ENCODE results near the gene CFAP57.

Gene CFAP57

DNA sequence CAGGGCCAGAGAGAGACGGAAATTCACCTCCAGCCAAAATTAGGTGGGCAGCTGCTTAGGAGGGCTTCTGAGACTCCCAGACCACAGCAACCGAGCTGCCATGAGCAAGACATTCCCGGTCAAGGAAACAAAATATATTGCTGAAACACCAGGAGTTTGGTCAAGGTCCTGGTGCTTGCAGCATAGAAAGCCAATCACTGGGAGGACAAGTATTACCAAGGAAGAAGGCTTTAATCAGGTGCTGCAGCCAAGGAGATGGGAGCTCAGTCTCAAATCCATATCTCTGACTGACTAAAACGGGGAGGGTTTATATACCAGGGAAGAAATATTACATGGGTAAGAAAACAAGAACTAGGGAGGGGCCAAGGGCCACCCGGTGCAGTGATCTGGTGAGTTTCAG, 78.9 kb downstream of the CFAP57 start:
- DNase-seq (ENCODE audit: insufficient read length, low spot score), result no peak
- FAIRE-seq, result no peak

- DNase-seq (ENCODE audit: insufficient read length, low spot score), result no peak
- no peak for FAIRE-seq
Observed at GRCh38 chr1:43252225-43252624, 80.1 kb downstream of the CFAP57 start.

- no peak for FAIRE-seq
- DNase-seq (ENCODE audit: insufficient read length, low spot score), result no peak
Observed at GRCh38 chr1:43253173-43253572, 81.0 kb downstream of the CFAP57 start.

- no peak for FAIRE-seq
- DNase-seq (ENCODE audit: insufficient read length, low spot score), result no peak
Observed at GRCh38 chr1:43253876-43254275, 81.7 kb downstream of the CFAP57 start.

DNA sequence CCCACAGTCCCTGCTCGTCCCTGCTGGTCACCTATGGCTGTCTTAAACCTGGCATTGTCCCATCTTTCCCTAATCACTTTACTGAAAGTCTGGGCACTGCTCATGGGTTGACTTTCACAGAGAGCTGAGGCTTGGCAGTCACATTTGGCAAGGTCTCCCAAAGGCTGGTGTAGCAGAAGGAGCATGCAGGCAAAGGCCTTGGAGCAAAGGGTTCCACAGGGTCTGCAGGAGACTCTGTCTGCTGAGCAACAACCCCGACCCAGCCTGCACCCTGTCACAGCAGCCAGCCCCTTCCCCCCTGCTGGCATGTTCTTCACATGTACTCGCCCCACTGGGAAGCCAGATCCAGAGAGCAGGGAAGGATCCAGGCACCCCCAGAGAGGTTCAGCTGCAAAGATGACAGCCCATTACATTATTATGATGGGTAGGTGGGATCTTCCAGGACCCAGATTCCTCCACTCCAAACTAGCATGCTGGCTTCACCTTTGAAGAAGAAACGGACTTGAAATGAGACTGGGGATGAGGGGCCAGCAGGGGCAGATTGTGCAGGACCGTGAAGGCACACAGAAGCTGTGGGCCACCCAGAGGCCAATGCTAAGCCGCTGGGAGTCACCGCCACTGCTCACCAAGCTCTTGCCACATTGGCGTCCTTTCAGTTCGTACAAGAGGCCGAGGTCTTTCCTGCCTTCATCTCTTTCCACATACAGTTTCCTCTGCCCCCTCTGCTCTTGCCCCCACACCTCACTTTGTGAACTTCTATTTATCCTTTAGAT, 83.5 kb downstream of the CFAP57 start:
- DNase-seq (ENCODE audit: insufficient read length, low spot score) (no peak), FAIRE-seq (no peak)

DNA sequence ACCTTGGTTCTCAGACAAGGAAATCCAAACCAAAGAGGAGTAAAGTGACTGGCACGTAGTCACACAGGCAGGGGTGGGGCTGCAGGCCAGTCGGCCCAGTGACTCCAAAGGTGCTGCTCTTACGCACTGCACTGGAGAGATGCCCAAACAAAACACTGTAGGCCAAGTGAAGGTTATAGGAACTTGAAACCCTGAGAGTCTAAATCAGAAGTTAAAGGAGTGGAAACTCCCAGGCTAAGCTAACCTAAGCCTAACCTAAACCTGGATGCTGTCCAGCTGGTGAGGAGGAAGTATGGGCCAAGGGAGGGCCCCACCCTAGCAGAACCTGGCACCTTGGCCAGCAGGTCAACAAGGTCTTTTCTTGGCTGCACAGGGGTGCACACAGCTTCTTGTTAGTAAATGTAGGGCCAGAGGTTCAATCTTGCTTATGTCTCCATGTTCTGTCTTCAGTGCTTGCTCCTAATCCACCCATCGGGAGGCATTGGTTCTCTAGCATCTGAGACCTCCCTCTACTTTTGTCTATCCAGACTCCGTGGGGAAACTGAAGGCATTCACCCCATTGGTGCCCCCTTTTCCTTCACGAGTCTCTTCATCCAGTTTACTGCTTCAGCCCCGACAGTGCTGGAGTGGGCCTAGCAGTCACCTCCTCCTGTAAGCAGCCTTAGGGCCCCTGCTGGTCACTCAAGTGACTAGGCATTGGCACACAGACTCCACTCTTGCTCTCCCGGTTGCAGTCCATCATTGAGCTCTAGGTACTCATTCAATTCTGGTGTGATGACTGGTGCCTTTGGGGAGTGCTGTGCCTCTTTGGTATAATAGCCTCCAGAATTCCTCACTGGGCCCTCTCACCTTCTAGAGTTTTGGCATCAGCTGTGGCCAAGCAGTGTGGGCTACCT, 84.8 kb downstream of the CFAP57 start:
- no peak for DNase-seq (ENCODE audit: insufficient read length, low spot score)
- no peak for FAIRE-seq

- no peak for DNase-seq (ENCODE audit: insufficient read length, low spot score)
- no peak for FAIRE-seq
Observed at GRCh38 chr1:43258370-43258769, 86.2 kb downstream of the CFAP57 start.

DNA sequence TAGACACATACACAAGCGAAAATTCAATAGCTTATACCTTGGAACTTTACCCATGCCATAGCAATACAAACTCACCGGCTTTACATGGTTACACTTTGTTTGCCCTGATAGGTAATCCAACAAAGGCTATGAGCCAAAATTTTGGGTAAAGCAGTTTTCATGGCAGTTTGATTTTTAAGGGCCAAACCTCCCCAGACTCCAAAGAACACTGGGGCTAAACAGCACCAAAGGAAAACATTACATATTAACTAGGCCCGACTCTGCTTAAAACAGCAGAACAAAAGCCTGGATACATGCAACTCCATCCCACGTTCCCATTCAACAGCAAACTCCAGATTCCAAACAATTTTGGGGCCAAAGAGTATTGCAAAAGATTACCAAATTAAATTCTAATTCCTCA, 93.3 kb downstream of the CFAP57 start:
- FAIRE-seq (no peak), DNase-seq (ENCODE audit: insufficient read length, low spot score) (no peak)

- DNase-seq (ENCODE audit: insufficient read length, low spot score) (no peak), FAIRE-seq (no peak)
Observed at GRCh38 chr1:43266881-43267280, 94.8 kb downstream of the CFAP57 start.

DNA sequence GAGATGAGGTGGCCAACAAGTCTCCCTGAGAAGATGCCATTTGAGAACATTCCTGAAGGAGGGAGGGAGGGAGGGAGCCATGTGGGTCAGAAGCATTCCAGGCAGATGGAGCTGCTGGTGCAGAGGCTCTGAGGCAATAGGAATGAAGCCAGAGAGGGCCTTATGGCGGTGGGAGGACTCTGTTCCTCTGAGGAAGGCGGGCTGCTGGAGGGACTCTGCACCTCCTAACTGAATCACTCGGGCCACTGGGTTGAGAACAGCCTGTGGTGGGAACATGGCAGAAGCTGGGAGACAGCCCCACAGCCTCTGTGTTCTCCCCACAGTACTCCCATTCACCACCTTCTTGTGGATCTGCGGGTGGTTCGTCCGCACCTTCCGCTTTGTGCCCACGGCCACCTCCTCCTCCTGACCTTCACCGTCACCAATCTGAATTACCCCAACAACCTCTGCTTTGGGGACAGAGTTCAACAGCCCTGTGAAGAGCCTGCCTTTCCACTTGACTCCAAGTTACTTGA, 95.2 kb downstream of the CFAP57 start:
- FAIRE-seq (no peak), DNase-seq (ENCODE audit: insufficient read length, low spot score) (no peak)

DNA sequence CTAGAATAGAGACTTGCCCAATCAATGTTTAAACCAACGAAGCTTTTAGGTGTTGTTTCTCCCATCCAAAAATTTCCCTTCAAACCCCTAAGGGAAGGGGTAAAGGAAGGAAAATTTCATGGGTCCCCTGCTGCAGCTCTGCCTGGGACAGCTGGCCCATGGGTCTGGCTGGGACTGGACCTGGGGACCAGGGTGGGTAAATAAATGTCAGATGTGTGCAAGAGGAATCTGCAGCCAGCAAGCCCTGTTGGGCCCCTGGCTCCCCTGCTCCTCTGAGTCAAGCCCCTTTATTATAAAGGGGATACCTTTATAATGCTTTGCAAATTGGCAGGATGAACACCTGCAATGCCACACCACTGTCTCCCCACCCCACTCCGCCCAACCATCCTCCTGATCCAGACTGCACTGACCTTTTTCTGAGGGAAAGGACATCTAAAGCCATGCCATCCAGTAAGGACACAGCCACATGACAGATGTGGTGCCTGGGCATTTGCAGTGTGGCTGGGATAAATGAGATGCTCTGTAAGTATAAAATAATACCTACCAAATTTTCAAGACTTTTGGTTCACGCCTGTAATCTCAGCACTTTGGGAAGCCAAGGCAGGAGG, 95.8 kb downstream of the CFAP57 start:
- no peak for DNase-seq (ENCODE audit: insufficient read length, low spot score)
- FAIRE-seq, result no peak

DNA sequence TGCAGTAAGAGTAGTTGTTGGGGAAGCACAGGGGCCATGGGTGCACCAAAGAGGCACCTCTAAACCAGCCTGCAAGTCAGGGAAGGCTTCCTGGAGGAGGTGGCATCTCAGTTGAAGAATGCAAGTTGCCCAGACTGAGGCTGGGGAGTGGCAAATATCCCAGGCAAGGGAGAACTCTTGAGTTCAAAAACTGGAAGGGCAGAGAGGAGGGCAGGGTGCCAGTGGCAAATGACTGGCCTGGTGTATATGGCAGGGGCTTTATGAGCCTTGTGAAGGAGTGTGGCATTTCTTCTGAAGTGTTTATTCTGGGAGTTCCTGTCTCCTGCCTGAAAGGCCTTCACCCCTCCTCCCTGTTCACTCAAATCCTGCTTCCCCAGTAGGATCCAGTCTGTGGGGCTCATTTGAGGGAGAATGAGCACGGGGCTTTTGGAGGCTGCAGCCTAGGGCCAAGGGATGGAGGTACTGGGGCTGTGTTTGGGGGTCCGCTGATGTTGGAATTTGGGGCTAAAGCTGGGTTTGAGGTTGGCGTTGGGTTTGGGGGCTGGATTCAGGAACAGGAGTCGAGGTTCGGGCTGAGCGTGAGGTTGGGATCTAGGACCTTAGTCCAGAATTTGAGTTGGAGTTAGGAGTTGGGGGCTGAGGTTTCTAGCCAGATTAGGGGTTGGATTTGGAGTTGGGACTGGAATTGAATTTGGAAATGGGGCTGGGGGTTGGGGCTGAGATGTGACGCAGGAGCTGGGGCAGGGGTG, 97.7 kb downstream of the CFAP57 start, which contains the start of gene TMEM125:
TMEM125 (plus strand) TSS at position 357 of the 749 bp plus-strand sequence. CDS start 2,740 bp downstream, outside the sequence.
- DNase-seq (ENCODE audit: insufficient read length, low spot score), result no peak
- FAIRE-seq, result no peak

- DNase-seq (ENCODE audit: insufficient read length, low spot score) (no peak), FAIRE-seq (no peak)
Observed at GRCh38 chr1:43270421-43271095, 98.4 kb downstream of the CFAP57 start.

DNA sequence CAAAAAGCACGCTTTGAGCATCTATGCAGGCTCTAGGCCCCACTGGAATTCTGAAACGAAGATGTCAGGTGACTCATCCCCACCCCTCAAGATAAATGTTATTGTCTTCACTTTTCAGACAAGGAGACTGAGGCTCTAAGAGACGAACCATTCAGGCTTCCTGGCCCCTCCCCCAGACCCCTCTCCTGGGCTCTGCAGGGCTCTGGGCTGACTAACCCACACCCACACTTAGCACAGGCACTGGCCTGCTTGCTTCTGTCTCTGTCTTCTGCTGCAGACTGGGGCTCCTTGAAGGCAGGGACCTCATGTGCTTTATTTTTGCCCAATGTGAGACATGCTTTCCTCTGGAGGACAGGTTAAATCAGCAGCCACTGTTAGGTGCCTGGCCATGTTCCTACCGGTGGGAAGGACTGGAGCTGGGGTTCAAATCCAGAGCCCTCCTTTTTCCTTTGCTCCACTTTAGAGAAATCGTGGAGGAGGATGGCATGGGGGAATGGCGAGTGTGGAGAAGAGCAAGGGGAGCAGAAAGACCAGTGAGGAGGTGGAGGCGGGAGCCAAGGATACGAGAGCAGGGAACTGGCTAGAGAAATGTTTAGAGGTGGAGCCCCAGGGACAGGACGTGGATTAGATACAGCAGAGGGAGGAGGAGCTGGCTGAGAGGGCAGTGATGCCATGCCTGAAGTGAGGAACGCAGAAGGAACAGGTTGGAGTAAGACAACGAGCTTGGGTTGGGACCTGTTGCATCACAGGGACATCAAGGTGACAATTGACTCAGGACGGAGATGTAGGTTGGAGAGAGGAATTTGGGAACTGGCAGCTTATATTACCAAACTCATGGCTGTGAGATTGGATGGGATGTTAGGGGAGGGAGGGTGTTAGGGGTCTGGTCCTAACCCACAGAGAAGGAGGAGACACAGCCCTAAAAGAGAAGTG, 99.3 kb downstream of the CFAP57 start:
- FAIRE-seq, result no peak
- DNase-seq (ENCODE audit: insufficient read length, low spot score), result no peak

DNA sequence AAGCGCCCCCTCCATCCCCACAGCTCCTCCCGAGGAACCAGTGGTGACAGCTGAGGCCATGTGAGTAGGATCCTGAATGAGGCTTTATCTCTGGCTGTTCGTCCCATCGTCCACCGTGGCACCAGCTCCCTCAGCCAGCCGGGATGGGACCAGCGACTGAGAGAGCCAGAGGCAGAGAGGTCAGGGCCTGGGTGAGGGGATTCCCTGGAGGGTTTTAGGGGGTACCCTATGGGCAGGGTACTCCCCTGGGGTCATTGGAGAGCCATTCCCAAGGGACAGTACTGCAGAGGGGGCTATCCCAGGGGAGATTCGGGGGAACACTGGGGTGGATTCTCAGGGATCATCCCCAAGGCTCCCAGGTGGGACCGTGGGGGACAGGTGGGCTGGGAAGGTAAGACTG, 100.0 kb downstream of the CFAP57 start:
- DNase-seq (ENCODE audit: insufficient read length, low spot score) (no peak), FAIRE-seq (no peak)

GRCh38 chr1:43272576-43273571, 100.7 kb downstream of the CFAP57 start:
- no peak for FAIRE-seq

DNA sequence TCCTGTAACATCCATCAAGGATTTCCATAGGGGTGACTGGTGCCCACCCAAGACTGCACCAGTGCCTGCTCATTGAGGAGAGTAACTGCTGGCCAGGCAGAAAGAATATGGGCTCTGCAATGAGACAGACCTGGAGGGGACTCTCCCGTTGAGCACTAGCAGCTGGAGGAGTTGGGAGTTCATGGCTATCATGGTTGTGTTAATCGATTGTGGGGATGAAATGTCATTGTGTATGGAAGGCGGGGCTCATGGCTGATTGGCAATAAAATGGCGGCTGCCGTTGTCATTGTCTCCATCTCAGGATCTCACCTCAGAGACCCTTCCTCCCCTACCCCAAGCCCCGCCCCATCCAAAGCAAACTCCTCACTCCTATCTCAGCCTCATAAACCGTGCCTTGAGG, 101.6 kb downstream of the CFAP57 start:
- DNase-seq (ENCODE audit: insufficient read length, low spot score) (no peak), FAIRE-seq (no peak)

More at GRCh38 chr1:43272576-43273571, 100.7 kb downstream of the CFAP57 start:
- DNase-seq (ENCODE audit: insufficient read length, low spot score), result no peak

Measured in HTR-8/SVneo (cell line).